ENCODE data around the gene UBE2G2.

GRCh38 chr21:44726826-44727225 lies 74.8 kb downstream of the UBE2G2 start:
- TF ChIP-seq CTCF (conservative IDR thresholded peaks at IDR 0.05): no peak
- TF ChIP-seq ZFX (IDR thresholded peaks at IDR 0.05): no peak
